ENCODE results near the gene EIF4EBP3. TPM values are rescaled to one million over a fixed set of nuclear protein-coding genes. Genes with fewer than 3 reads are reported as not detected.

EIF4EBP3 gene
- 10 to 100 TPM in 3 of 4 donors, 1 to 10 TPM in 1; 9.1 to 18.9 (median 15.6) TPM for total RNA-seq

DNA sequence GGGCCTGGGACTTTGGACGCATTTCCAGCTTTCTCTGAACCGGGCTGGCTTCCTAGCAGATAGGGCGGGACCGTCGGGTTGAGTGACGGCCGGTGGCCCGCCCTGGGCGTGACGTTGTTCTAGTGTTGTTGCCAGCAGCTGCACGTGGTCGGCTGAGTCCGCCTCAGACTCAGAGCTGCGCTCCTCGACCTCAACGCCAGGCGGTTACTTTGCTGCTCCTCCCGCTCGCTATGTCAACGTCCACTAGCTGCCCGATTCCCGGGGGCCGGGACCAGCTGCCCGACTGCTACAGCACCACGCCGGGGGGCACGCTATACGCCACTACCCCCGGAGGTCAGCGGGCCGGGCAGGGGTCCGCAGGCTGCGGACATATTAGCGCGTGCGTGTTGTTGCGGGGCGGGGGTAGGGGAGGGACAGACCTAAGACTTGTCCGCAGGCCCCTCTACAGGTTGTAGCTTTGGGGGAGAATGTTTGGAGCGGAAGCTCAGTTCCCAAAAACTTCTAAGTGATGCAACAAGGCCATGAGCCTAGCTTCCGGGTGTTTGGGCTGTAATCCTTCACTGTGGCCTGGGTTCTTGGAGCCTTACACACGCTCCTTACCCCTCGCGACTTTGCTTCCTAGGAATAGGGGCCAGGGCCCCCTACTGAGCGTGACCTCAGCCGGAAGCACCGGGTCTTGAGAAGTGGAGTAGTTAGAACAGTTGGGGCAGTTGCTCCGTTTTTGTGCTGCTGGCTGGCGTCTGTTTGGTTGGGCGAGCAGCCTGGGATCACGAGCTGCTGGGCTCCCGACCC lies at the start of gene EIF4EBP3:
TSS of gene EIF4EBP3 (plus strand) at position 155 of the 792 bp plus-strand sequence. CDS start at position 231, 76 bp downstream.
- WGBS, 2 donors, result 1 to 2% methylated on average over 19 to 46 of the region's 52 CpGs
- intact Hi-C loops (cut with DNase I), result loop anchor here (5.0 kb wide), 1 partner anchor 100 kb away; the partner anchor contains the start of genes IK and NDUFA2
- TF ChIP-seq POLR2A (IDR thresholded peaks at IDR 0.05), result peak; percentile 86 to 94
- TF ChIP-seq, protein P1, sequence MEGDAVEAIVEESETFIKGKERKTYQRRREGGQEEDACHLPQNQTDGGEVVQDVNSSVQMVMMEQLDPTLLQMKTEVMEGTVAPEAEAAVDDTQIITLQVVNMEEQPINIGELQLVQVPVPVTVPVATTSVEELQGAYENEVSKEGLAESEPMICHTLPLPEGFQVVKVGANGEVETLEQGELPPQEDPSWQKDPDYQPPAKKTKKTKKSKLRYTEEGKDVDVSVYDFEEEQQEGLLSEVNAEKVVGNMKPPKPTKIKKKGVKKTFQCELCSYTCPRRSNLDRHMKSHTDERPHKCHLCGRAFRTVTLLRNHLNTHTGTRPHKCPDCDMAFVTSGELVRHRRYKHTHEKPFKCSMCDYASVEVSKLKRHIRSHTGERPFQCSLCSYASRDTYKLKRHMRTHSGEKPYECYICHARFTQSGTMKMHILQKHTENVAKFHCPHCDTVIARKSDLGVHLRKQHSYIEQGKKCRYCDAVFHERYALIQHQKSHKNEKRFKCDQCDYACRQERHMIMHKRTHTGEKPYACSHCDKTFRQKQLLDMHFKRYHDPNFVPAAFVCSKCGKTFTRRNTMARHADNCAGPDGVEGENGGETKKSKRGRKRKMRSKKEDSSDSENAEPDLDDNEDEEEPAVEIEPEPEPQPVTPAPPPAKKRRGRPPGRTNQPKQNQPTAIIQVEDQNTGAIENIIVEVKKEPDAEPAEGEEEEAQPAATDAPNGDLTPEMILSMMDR (IDR thresholded peaks at IDR 0.05), result peak in 5 of 6 experiments; percentile 60 to 87 (median 73)
- peak; percentile 98 for DNase-seq
- Histone ChIP-seq H3K36me3 (peaks cover 12 to 17% of the 10 kb centered on the region in 2 donors), H3K27ac (peak within 1 kb of the TSS; percentile 80 to 99 (median 92)), H3K9me3 (no peaks in the 10 kb centered on the region), H3K4me3 (replicated peaks in 1 of 3) (peak within 1 kb of the TSS; percentile 0 to 55 (median 18)), H3K4me1 (peaks cover 23 to 30% of the 10 kb centered on the region in 2 donors), H3K27me3 (no peaks in the 10 kb centered on the region)

DNA sequence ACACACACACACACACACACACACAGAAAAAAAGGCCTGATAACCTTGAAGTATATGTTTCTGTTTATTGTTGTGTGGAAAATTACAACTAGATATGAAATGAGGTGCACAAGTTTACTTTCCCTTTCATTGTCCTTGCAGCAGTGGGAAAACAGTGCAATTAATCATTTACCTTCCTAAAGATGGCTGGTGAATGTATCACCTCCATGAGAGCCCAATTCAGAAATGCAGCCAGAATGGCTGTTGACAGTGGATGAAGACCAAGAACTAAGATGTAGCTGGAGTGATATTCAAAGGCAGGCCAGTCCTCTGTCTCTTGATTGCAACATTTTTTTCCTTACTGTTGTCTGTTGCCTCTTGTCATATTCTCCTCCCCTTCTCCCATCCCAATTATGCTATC lies 49.6 kb upstream of the EIF4EBP3 start:
- TF ChIP-seq, protein P1 (IDR thresholded peaks at IDR 0.05), result no peak
- TF ChIP-seq POLR2A (IDR thresholded peaks at IDR 0.05), result no peak
- DNase-seq, result no peak
- intact Hi-C loops (cut with DNase I), result no loop called here
- H3K9me3 ChIP-seq, result no peaks in the 10 kb centered on the region
- H3K4me3 ChIP-seq (replicated peaks in 1 of 3), result no peak overlapping the region
- no peaks in the 10 kb centered on the region for H3K27me3 ChIP-seq
- H3K36me3 ChIP-seq, result peaks cover 10 to 11% of the 10 kb centered on the region in 2 donors
- no peak overlapping the region for H3K27ac ChIP-seq
- no peaks in the 10 kb centered on the region for H3K4me1 ChIP-seq

DNA sequence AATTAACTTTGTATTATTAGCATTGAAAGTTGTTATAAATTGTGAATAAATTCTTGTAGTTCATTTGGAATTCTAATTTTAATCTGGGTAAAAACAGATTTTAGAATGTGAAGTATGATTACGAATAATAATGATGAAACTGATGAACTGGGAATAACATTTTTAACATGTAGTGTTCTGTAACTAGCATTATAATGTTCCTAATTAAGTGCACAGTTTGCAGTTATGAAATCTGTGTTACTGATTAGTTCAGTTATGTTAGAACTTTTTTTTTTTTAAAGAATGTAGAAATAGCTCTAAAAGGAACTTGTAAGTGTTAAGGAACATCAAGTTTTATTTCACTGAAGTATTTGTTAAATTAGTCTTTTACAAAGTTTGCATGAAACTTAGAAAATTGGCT lies 48.9 kb upstream of the EIF4EBP3 start:
- DNase-seq, result no peak
- TF ChIP-seq POLR2A (IDR thresholded peaks at IDR 0.05), result no peak
- TF ChIP-seq, protein P1 (IDR thresholded peaks at IDR 0.05), result no peak
- Histone ChIP-seq H3K27me3 (no peaks in the 10 kb centered on the region), H3K27ac (no peak overlapping the region), H3K9me3 (no peaks in the 10 kb centered on the region), H3K4me3 (replicated peaks in 1 of 3) (no peak overlapping the region), H3K4me1 (no peaks in the 10 kb centered on the region), H3K36me3 (peaks cover 9 to 10% of the 10 kb centered on the region in 2 donors)
- 95 to 97% methylated on average over 1 of the region's 1 CpG for whole genome bisulfite sequencing, 2 donors
- intact Hi-C loops (cut with DNase I), result no loop called here

DNA sequence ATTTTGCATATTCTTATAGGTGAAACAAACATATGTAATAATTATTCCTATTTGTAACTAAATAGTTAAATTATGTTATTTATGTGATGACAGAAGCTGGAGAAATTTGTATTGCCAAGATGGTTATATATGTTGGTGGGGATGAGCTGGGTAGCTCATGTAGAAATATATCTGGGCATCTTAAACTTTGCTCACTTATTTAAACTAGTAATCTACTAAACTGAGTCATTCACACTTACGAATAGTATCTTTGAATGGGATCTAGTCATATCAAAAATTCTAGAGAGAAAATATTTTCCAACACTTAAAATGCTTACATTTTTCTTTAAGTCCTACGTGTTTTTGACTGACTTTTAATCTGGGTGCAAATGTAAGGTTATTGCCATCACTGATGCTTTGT lies 44.6 kb upstream of the EIF4EBP3 start:
- Histone ChIP-seq H3K27ac (no peak overlapping the region), H3K9me3 (no peaks in the 10 kb centered on the region), H3K27me3 (no peaks in the 10 kb centered on the region), H3K4me1 (no peaks in the 10 kb centered on the region), H3K4me3 (replicated peaks in 1 of 3) (no peak overlapping the region), H3K36me3 (peaks cover 29 to 32% of the 10 kb centered on the region in 2 donors)
- DNase-seq, result no peak
- TF ChIP-seq, protein P1 (IDR thresholded peaks at IDR 0.05), result no peak
- TF ChIP-seq POLR2A (IDR thresholded peaks at IDR 0.05), result no peak
- 93 to 95% methylated on average over 2 of the region's 2 CpGs for WGBS, 2 donors
- intact Hi-C loops (cut with DNase I), result no loop called here

DNA sequence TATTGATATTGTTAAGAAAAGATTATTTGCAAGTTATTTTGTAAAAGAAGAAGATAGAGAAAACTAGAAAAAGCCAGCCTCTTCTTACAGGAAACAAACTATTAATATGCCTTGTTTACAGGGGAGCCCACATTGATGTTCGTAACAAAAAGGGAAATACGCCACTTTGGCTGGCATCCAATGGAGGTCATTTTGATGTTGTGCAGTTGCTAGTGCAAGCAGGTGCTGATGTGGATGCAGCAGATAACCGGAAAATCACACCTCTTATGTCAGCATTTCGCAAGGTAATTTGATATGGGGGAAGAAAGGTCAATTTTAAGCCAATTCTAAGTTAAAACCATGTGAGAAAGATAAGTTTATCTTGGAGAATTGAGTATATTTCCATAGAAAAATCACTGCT lies 37.6 kb upstream of the EIF4EBP3 start:
- Histone ChIP-seq H3K4me1 (no peaks in the 10 kb centered on the region), H3K4me3 (replicated peaks in 1 of 3) (no peak overlapping the region), H3K27me3 (no peaks in the 10 kb centered on the region), H3K36me3 (peaks cover 55 to 76% of the 10 kb centered on the region in 2 donors), H3K9me3 (no peaks in the 10 kb centered on the region), H3K27ac (no peak overlapping the region)
- DNase-seq, result no peak
- no peak for TF ChIP-seq POLR2A (IDR thresholded peaks at IDR 0.05)
- TF ChIP-seq, protein P1 (IDR thresholded peaks at IDR 0.05), result no peak
- 83 to 88% methylated on average over 4 of the region's 4 CpGs for WGBS, 2 donors
- intact Hi-C loops (cut with DNase I), result no loop called here

Data from thyroid gland (tissue), 4 donors.